Measurements from ENCODE around the gene MCU. TPM values are rescaled to one million over a fixed set of nuclear protein-coding genes. Genes with fewer than 3 reads are reported as not detected.

Gene MCU
- total RNA-seq, 1 donor from 2014 or later = 31.8 TPM

GRCh38 chr10:72687035-72687434 is 4.9 kb upstream of the MCU start:
- Mint-ChIP-seq H3K36me3 (ENCODE audit: low read depth, unreplicated experiment) (no peaks in the 10 kb centered on the region), H3K4me1 (ENCODE audit: low read depth, unreplicated experiment) (peaks cover 8% of the 10 kb centered on the region), H3K27me3 (ENCODE audit: low read depth, unreplicated experiment) (no peaks in the 10 kb centered on the region), H3K27ac (ENCODE audit: unreplicated experiment) (no peak overlapping the region), H3K4me3 (ENCODE audit: unreplicated experiment) (no peak overlapping the region), H3K9me3 (ENCODE audit: unreplicated experiment) (no peaks in the 10 kb centered on the region)
- FAIRE-seq (no peak), DNase-seq (ENCODE audit: low read depth) (no peak)
- Histone ChIP-seq H3K79me2 (ENCODE audit: insufficient read depth, low read length) (no peaks in the 10 kb centered on the region), H2AFZ (ENCODE audit: low read depth, low read length) (no peak overlapping the region), H3K4me1 (ENCODE audit: insufficient read depth, low read length) (peaks cover 8% of the 10 kb centered on the region), H4K20me1 (ENCODE audit: insufficient read depth, low read length) (no peaks in the 10 kb centered on the region), H3K27ac (ENCODE audit: low read depth, low read length) (no peak overlapping the region), H3K27me3 (ENCODE audit: insufficient read depth, low read length) (no peaks in the 10 kb centered on the region), H3K4me2 (ENCODE audit: low read length) (no peak overlapping the region), H3K4me3 (ENCODE audit: insufficient read depth, low read depth, low read length) (no peak overlapping the region), H3K9ac (ENCODE audit: low read length) (no peak overlapping the region), H3K9me3 (ENCODE audit: insufficient read depth, low read depth, low read length) (no peaks in the 10 kb centered on the region), H3K36me3 (ENCODE audit: insufficient read depth, low read length) (no peaks in the 10 kb centered on the region)
- TF ChIP-seq CTCF (IDR thresholded peaks at IDR 0.05; ENCODE audit: insufficient read depth, low read depth, low read length) = no peak
- TF ChIP-seq EZH2 (IDR thresholded peaks at IDR 0.05; ENCODE audit: insufficient read depth, low read length) = no peak

- DNase-seq (ENCODE audit: low read depth) = peak; percentile 91
- TF ChIP-seq CTCF (IDR thresholded peaks at IDR 0.05; ENCODE audit: insufficient read depth, low read depth, low read length) (no peak), EZH2 (IDR thresholded peaks at IDR 0.05; ENCODE audit: insufficient read depth, low read length) (no peak)
Measured at GRCh38 chr10:72688208-72688651, 3.7 kb upstream of the MCU start.

GRCh38 chr10:72689660-72690059 is 2.3 kb upstream of the MCU start:
- no peaks in the 10 kb centered on the region for H3K27me3 Mint-ChIP-seq (ENCODE audit: low read depth, unreplicated experiment)
- H3K36me3 ChIP-seq (ENCODE audit: insufficient read depth, low read length) = no peaks in the 10 kb centered on the region
- H3K36me3 Mint-ChIP-seq (ENCODE audit: low read depth, unreplicated experiment) = no peaks in the 10 kb centered on the region
- H3K27ac Mint-ChIP-seq (ENCODE audit: unreplicated experiment) = no peak overlapping the region
- DNase-seq (ENCODE audit: low read depth) (no peak), FAIRE-seq (no peak)
- peaks cover 20% of the 10 kb centered on the region for H4K20me1 ChIP-seq (ENCODE audit: insufficient read depth, low read length)
- TF ChIP-seq CTCF (IDR thresholded peaks at IDR 0.05; ENCODE audit: insufficient read depth, low read depth, low read length) = no peak
- no peak for TF ChIP-seq EZH2 (IDR thresholded peaks at IDR 0.05; ENCODE audit: insufficient read depth, low read length)
- peaks cover 23% of the 10 kb centered on the region for H3K79me2 ChIP-seq (ENCODE audit: insufficient read depth, low read length)
- no peaks in the 10 kb centered on the region for H3K27me3 ChIP-seq (ENCODE audit: insufficient read depth, low read length)
- H3K9me3 ChIP-seq (ENCODE audit: insufficient read depth, low read depth, low read length) = no peaks in the 10 kb centered on the region
- peaks cover 22% of the 10 kb centered on the region for H3K4me1 ChIP-seq (ENCODE audit: insufficient read depth, low read length)
- no peak overlapping the region for H3K4me2 ChIP-seq (ENCODE audit: low read length)
- no peak overlapping the region for H3K4me3 ChIP-seq (ENCODE audit: insufficient read depth, low read depth, low read length)
- H3K4me3 Mint-ChIP-seq (ENCODE audit: unreplicated experiment) = no peak overlapping the region
- no peaks in the 10 kb centered on the region for H3K9me3 Mint-ChIP-seq (ENCODE audit: unreplicated experiment)
- H3K4me1 Mint-ChIP-seq (ENCODE audit: low read depth, unreplicated experiment) = peaks cover 16% of the 10 kb centered on the region
- H3K9ac ChIP-seq (ENCODE audit: low read length) = no peak overlapping the region
- no peak overlapping the region for H3K27ac ChIP-seq (ENCODE audit: low read depth, low read length)
- no peak overlapping the region for H2AFZ ChIP-seq (ENCODE audit: low read depth, low read length)

More at GRCh38 chr10:72688208-72688651, 3.7 kb upstream of the MCU start:
- peak; percentile 17 for FAIRE-seq
- Histone ChIP-seq H3K4me1 (ENCODE audit: insufficient read depth, low read length) (peaks cover 12% of the 10 kb centered on the region), H4K20me1 (ENCODE audit: insufficient read depth, low read length) (peaks cover 6% of the 10 kb centered on the region), H3K27ac (ENCODE audit: low read depth, low read length) (peak overlapping the region; percentile 58), H3K9ac (ENCODE audit: low read length) (peak overlapping the region; percentile 20), H3K9me3 (ENCODE audit: insufficient read depth, low read depth, low read length) (no peaks in the 10 kb centered on the region), H3K36me3 (ENCODE audit: insufficient read depth, low read length) (no peaks in the 10 kb centered on the region), H3K79me2 (ENCODE audit: insufficient read depth, low read length) (peaks cover 9% of the 10 kb centered on the region), H2AFZ (ENCODE audit: low read depth, low read length) (no peak overlapping the region), H3K4me3 (ENCODE audit: insufficient read depth, low read depth, low read length) (peak overlapping the region; percentile 4), H3K27me3 (ENCODE audit: insufficient read depth, low read length) (no peaks in the 10 kb centered on the region), H3K4me2 (ENCODE audit: low read length) (peak overlapping the region; percentile 56)
- no peak overlapping the region for H3K4me3 Mint-ChIP-seq (ENCODE audit: unreplicated experiment)
- peak overlapping the region; percentile 87 for H3K27ac Mint-ChIP-seq (ENCODE audit: unreplicated experiment)
- H3K27me3 Mint-ChIP-seq (ENCODE audit: low read depth, unreplicated experiment) = no peaks in the 10 kb centered on the region
- H3K9me3 Mint-ChIP-seq (ENCODE audit: unreplicated experiment) = no peaks in the 10 kb centered on the region
- H3K4me1 Mint-ChIP-seq (ENCODE audit: low read depth, unreplicated experiment) = peaks cover 10% of the 10 kb centered on the region
- no peaks in the 10 kb centered on the region for H3K36me3 Mint-ChIP-seq (ENCODE audit: low read depth, unreplicated experiment)
